GM21619 (cell line): ENCODE data around the gene FOXG1.

ENCODE experiments used
- ATAC-seq: cut with Tn5 transposase; IDR thresholded peaks from one replicate; pipeline ENCODE4 v1.9.1; 2021; ENCODE audit not compliant: unreplicated experiment

FOXG1 gene

GRCh38 chr14:28761438-28762291, 4.9 kb upstream of the FOXG1 start:
- no peak for ATAC-seq

GRCh38 chr14:28762303-28762954, 4.2 kb upstream of the FOXG1 start:
- no peak for ATAC-seq

GRCh38 chr14:28762955-28763326, 3.6 kb upstream of the FOXG1 start:
- ATAC-seq = no peak

- no peak for ATAC-seq
Measured at GRCh38 chr14:28763751-28764256, 2.8 kb upstream of the FOXG1 start.

- ATAC-seq = no peak
Measured at GRCh38 chr14:28764257-28765160, 2.1 kb upstream of the FOXG1 start.

- no peak for ATAC-seq
Measured at GRCh38 chr14:28765169-28765830, 1.3 kb upstream of the FOXG1 start.

- no peak for ATAC-seq
Measured at GRCh38 chr14:28765831-28766468, 637 bp upstream of the FOXG1 start.

- ATAC-seq = no peak
Measured at GRCh38 chr14:28767030-28767852, 654 bp downstream of the FOXG1 start.

GRCh38 chr14:28767853-28768741, 1.5 kb downstream of the FOXG1 start:
- ATAC-seq = no peak

GRCh38 chr14:28769276-28769880, 2.8 kb downstream of the FOXG1 start:
- ATAC-seq = no peak

GRCh38 chr14:28770061-28770460, 3.5 kb downstream of the FOXG1 start:
- no peak for ATAC-seq

- no peak for ATAC-seq
Measured at GRCh38 chr14:28770630-28771029, 4.0 kb downstream of the FOXG1 start.

GRCh38 chr14:28771168-28771567, 4.6 kb downstream of the FOXG1 start:
- no peak for ATAC-seq

GRCh38 chr14:28772613-28773012, 6.0 kb downstream of the FOXG1 start:
- ATAC-seq = no peak

- ATAC-seq = no peak
Measured at GRCh38 chr14:28773176-28773575, 6.6 kb downstream of the FOXG1 start.

- no peak for ATAC-seq
Measured at GRCh38 chr14:28773861-28774691, 7.5 kb downstream of the FOXG1 start.
